Ramos (cell line): ENCODE data around the gene SCAMP2.

Source experiments
- in situ Hi-C: fragments of 300-500 bp; cut with MboI; formaldehyde crosslinking; loops from one replicate; pipeline ENCODE4 v1.14.3; 2022; ENCODE audit warnings: low sequenced_read_pairs; ENCODE audit not compliant: unreplicated experiment

The SCAMP2 gene

GRCh38 chr15:74840851-74841775, 32.1 kb downstream of the SCAMP2 start:
- in situ Hi-C loops = no loop called here

- in situ Hi-C loops = loop anchor here (10.0 kb wide), 1 partner anchor 205 kb away; no protein-coding TSS in a partner anchor
Observed at GRCh38 chr15:74839526-74840395, 33.4 kb downstream of the SCAMP2 start.

- in situ Hi-C loops = loop anchor here (10.0 kb wide), 1 partner anchor 204 kb away; no protein-coding TSS in a partner anchor
Observed at GRCh38 chr15:74838746-74839525, 34.2 kb downstream of the SCAMP2 start.

GRCh38 chr15:74838137-74838516, 35.0 kb downstream of the SCAMP2 start:
- in situ Hi-C loops = loop anchor here (10.0 kb wide), 1 partner anchor 203 kb away; no protein-coding TSS in a partner anchor

GRCh38 chr15:74837482-74838136, 35.6 kb downstream of the SCAMP2 start:
- in situ Hi-C loops = loop anchor here (10.0 kb wide), 1 partner anchor 203 kb away; no protein-coding TSS in a partner anchor

GRCh38 chr15:74836846-74837245, 36.3 kb downstream of the SCAMP2 start:
- in situ Hi-C loops = loop anchor here (10.0 kb wide), 1 partner anchor 202 kb away; no protein-coding TSS in a partner anchor

- in situ Hi-C loops = loop anchor here (10.0 kb wide), 1 partner anchor 201 kb away; no protein-coding TSS in a partner anchor
Observed at GRCh38 chr15:74835312-74835823, 37.8 kb downstream of the SCAMP2 start.

GRCh38 chr15:74833376-74834107, 39.6 kb downstream of the SCAMP2 start:
- in situ Hi-C loops = loop anchor here (10.0 kb wide), 1 partner anchor 199 kb away; no protein-coding TSS in a partner anchor

- in situ Hi-C loops = loop anchor here (10.0 kb wide), 1 partner anchor 198 kb away; no protein-coding TSS in a partner anchor
Observed at GRCh38 chr15:74832826-74833225, 40.3 kb downstream of the SCAMP2 start.

GRCh38 chr15:74831813-74832495, 41.2 kb downstream of the SCAMP2 start:
- in situ Hi-C loops = loop anchor here (10.0 kb wide), 1 partner anchor 197 kb away; no protein-coding TSS in a partner anchor

GRCh38 chr15:74830868-74831267, 42.3 kb downstream of the SCAMP2 start:
- in situ Hi-C loops = loop anchor here (10.0 kb wide), 1 partner anchor 196 kb away; no protein-coding TSS in a partner anchor

GRCh38 chr15:74829991-74830390, 43.2 kb downstream of the SCAMP2 start:
- in situ Hi-C loops = loop anchor here (10.0 kb wide), 1 partner anchor 195 kb away; no protein-coding TSS in a partner anchor

- in situ Hi-C loops = no loop called here
Observed at GRCh38 chr15:74829486-74829885, 43.7 kb downstream of the SCAMP2 start.

GRCh38 chr15:74828835-74829234, 44.3 kb downstream of the SCAMP2 start:
- in situ Hi-C loops = no loop called here

- in situ Hi-C loops = no loop called here
Observed at GRCh38 chr15:74827614-74828013, 45.6 kb downstream of the SCAMP2 start.

GRCh38 chr15:74826921-74827320, 46.2 kb downstream of the SCAMP2 start:
- in situ Hi-C loops = no loop called here

GRCh38 chr15:74826364-74826819, 46.8 kb downstream of the SCAMP2 start, which contains the start of gene CPLX3:
Gene CPLX3 (plus strand): TSS chr15:74826627. CDS start chr15:74826704, 77 bp downstream.
- in situ Hi-C loops = no loop called here
